Keratinocyte (primary cell): ENCODE data around the gene MAST2.

Source experiments
- CTCF ChIP-seq, 3 experiments: IDR thresholded peaks in 1 of 3; conservative IDR thresholded peaks in 1 of 3; optimal IDR thresholded peaks in 1 of 3; 2 replicates in 2 of 3; 3 replicates in 1 of 3; pipeline versions ENCODE3 to v1.5.1; 2011; ENCODE audit warnings: low read length in 3 of 3, mild to moderate bottlenecking in 3 of 3, moderate library complexity in 2 of 3, control low read depth in 1 of 3, inconsistent platforms in 1 of 3; ENCODE audit not compliant: insufficient read depth in 2 of 3; ENCODE audit errors: extremely low read depth in 1 of 3
- EZH2 ChIP-seq: IDR thresholded peaks from one replicate; pipeline ENCODE4 v1.6.1; 2012; ENCODE audit warnings: inconsistent platforms, mild to moderate bottlenecking, low read length, moderate library complexity

- TF ChIP-seq CTCF (optimal IDR thresholded peaks at IDR 0.05 in 1 of 3, IDR thresholded peaks at IDR 0.05 in 1 of 3, conservative IDR thresholded peaks at IDR 0.05 in 1 of 3; ENCODE audit: extremely low read depth in 1 of 3, insufficient read depth in 2 of 3, low read length in 3 of 3) = no peak
- TF ChIP-seq EZH2 = no peak
These were observed 58.6 kb downstream of the MAST2 start for GRCh38 chr1:45862008-45862407.
